GM21423 (cell line): ENCODE results near the gene WDR37.

Experiments used
- ATAC-seq: cut with Tn5 transposase; IDR thresholded peaks from one replicate; pipeline ENCODE4 v1.9.1; 2021; ENCODE audit warnings: mild to moderate bottlenecking, moderate library complexity; ENCODE audit not compliant: unreplicated experiment

Gene WDR37

DNA sequence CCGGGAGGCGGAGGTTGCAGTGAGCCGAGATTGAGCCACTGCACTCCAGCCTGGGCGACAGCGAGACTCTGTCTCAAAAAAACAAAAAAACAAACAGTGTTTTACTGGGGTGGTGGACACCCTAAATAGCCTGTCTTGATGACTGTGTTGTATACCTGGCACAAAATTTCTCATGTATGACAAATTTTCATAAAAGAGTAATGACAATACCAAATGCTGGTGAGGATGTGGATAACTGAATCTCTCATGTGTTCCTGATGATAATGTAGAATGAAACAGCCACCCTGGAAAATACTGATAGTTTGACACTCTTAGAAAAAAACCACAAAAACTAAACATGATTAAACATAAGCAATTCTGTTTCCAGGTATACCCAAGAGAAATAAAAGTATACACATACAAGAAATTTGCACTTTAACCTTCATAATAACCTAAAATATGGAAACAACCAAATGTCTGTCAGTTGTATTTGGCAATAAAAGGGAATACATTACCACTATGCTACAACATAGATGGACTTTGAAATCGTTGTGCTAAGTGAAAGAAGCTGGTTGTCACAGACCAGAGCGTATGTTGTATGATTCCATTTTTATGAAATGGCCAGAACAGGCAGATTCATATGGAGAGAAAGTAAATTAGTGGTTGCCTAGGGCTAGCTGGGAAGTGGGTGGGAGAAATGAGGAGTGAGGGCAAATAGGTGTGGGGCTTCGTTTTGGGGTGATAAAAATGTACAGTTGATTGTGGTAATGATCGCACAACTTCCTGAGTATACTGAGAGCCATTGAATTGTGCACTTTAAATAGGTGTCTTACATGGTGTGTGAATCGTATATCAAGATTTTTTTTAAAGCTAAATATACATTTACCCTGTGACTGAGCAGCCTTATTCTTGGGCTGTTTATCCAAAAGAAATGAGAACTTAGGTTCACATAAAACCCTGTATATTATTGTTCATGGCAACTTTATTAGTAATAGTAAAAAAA lies 12.5 kb downstream of the WDR37 start:
- no peak for ATAC-seq

DNA sequence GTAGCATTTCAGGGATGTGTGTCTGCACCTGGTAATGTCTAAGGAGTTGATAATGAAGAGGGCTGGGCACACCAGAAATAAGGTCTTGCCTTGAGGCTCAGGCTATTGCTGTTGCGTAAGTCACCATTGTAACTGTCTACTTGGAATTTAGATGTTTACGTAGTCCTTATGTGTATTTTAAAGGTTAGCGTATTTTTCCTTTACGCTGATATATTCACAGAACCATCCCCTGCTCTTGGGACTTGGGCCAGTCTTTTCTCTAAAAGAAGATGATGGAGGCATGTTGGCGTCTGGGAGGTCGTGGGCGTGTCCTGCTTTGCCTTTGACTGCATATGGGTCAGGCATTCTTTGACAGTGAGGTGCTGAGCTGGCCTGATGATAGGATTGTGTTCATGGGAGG lies 14.7 kb downstream of the WDR37 start:
- ATAC-seq = no peak

DNA sequence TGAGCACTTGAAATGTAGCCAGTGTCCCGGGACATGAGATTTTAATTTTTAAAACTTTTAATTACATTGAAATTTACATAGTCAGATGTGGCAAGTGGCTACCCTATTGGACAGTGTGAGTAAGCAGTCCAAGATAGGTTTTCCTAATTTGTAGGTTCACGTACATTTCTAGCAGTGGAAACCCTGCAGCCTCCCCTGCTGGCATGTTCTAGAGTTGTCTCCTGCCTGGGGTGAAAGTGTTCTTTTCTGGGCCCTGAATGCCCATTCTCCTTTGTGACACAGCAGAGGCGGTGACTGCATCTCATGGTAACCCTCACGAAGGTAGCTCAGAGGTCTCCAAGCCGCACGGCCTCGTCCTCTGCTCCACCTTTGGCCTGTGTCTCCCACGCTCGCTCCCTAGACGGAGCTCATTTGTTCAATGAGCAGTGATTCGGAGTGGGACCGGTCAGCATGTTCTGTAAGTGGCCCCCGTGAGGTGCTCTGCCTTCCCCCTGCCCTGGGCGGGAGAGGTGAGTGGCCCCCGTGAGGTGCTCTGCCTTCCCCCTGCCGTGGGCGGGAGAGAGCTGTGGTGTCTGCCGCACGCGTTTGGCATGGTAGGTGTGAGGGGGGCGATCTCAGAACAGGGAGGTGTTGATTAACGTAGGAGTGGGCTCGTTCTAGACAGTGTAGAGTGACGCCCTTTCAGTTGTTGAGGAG lies 18.0 kb downstream of the WDR37 start:
- no peak for ATAC-seq

DNA sequence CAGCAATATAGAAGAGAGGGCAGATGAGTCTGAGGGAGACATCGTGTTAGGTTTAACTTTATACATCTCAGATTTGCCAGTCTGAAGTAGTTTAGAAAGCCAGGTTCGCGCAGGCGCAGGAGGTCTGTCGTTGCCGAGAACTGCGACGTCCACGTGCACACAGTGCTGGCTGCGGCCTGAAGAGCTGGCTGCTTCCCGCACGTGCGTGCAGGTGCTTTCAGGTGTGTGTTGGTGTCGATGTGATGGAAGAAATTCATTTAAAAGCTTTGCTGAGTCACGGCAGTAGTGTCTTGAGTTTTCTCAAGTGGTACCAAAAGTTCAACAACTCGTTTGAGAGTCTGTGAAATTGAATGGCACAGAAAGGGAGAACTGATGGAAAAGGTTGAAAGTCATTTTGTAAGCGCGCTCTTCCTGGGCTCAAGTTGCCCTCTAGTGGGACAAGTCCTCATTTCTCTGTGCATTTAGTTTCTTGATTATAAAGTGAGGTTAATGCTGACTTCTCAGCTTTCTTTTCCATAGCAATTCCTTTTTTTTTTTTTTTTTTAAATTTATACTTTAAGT lies 18.6 kb downstream of the WDR37 start:
- no peak for ATAC-seq

DNA sequence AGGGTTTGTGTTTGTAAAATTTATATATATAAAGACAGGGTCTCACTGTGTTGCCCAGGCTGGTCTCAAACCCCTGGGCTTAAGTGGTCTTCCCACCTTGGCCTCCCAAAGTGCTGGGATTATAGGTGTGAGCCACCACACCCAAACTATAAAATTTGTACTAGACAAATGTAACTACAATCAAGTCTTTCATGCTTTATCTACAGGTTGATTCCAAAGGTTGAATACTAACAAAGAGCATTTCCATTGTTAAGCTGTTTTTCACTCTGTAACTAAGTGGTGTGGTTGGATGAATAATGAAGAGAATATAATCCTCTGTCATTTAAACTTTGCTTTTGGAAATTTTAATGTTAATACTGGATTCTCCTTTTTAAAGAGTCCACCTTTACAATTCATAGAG lies 22.5 kb downstream of the WDR37 start:
- no peak for ATAC-seq

DNA sequence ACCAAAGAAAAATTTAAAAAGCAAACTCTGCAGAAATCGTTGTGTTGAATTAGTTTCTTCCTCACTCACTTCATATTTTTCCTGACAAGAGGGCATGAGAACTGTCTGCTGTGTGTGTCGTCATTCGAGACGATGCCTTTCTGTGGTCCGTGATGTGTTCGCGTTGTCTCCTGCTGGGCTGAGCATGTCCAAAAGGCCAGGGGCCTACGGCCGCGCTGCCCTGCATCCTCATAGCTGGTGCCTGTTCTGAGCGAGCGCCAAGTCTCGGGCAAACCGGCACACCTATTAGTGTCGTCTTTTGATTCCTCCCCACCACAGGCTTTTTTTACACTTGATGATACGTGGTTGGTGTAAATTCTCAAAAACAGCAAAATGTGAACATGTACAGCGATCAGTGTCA lies 27.4 kb downstream of the WDR37 start:
- no peak for ATAC-seq

DNA sequence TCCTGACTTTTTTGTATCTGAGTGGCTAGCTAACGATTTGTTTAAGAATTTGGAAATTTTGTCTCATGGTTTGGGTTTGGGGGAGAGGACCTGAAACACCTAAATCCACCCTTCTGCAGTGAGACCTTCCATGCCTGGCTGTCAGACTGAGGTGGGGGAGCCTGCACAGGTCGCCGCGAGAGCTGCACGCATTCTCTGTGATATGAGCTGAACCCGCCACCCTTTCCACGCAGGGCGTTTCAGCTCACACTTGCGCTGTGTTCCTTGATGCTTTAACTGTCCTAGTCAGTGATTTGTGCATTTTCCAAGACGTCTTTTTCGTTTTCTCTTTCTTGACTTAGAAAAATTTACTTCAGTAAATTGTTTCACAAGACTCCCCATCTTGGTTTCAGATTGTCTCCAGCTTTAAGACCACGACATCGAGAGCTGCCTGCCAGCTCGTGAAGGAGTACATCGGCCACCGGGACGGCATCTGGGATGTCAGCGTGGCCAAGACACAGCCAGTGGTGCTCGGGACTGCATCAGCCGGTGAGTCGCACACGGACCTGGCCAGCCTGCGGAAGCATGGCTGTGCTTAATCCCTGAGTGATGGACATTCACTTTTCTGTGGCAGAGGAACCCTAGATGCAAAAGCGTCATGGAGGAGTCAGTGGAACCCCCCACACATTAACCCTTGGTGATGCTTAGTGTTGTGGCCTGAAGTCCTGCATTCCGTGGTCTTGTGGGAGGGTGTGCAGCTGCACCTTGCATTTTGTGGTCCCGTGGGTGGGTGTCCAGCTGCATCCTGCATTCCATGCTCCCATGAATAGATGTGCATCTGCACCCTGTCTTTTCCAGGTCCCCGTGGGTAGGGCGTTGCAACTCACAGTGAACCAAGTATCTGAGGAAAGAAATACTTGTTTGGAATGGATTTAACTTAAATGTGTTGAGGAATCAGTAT lies 28.1 kb downstream of the WDR37 start:
- ATAC-seq = no peak

DNA sequence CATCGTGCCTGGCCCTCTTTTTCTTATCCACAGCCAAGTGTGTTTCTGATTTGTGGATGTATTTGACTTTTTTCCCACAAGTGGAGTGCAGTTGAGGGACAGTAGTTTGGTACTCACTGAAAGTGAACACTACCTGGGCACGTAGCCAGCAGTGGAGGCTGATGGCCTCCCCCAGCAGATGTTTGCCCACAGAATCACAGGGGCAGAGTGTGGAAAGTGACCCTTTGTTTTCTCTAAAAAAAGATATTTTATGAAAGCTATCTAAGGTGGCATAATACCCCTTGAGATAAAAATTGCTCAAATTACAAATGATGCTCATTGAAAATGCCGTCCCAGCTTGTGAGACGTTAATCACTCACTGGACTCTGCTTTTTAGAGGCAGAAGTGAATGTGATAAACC lies 29.1 kb downstream of the WDR37 start:
- no peak for ATAC-seq

DNA sequence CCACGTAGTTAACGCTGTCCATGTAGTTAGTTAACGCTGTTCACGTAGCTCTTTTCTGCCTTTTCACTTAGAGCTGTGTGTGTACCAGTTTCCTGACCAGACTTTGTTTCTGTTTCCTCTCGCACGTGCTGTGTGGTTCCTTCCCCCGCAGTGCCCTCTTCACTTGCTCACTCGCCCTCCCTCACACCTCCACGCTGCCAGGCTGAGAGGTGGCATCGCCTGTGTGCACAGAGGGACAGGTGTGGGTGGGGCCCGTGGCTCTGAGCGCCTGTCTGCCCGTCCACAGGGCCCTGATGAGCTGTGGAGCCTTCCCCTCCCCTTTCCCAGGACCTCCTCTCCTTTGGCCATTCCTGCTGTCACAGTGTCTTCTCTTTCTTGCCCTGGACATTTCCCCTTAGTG lies 30.6 kb downstream of the WDR37 start:
- no peak for ATAC-seq

DNA sequence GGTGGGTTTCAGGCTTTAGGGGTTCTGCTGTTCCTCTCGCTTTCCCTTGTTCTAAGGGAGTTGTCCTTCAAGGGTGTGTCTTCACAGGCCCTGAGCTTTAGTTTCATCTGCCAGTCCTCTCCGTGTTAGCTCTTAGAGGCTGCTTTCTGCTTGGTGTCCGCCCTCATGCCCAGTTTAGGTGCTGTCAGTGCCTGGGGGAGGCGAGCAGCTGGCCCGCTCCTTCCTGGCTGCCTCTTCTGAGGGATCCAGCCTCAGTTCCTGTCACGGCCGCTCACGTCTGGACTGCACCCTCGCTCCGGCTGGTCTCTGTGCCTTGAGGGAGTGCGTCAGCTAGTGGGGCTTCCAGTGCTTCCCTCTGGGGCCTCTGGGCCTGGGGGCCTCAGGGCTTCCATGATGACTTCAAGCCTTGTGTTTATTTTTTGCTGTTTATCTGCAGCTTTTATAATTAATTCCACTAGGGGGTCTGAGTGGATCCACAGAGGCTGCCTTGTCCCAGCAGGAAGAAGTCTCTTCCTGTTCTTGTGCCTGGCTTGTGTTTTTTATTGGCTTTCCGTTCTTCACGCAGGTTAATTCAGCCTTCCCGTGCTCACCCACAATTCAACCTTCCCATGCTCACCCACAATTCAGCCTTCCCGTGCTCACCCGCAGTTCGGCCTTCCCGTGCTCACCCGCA lies 33.0 kb downstream of the WDR37 start:
- ATAC-seq = no peak

DNA sequence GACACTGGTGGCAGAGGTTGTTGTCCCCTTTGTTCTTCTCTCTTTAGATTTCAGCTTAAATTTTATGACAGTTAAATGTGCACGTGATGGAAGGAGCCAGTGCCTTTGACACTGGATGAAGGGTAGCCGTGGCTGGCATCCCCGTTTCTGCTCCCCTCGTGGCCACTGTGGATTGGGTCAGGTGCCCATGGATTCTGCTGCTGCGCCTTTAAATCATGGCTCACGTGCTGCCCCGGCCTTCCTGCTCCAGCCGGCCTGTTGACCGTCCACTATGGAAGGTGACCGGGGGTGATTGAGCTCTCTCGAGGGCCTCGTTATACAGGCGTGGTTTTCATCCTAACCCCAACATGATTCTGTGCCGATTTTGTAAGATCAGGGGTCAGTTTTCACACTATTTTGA lies 34.5 kb downstream of the WDR37 start:
- ATAC-seq = no peak

DNA sequence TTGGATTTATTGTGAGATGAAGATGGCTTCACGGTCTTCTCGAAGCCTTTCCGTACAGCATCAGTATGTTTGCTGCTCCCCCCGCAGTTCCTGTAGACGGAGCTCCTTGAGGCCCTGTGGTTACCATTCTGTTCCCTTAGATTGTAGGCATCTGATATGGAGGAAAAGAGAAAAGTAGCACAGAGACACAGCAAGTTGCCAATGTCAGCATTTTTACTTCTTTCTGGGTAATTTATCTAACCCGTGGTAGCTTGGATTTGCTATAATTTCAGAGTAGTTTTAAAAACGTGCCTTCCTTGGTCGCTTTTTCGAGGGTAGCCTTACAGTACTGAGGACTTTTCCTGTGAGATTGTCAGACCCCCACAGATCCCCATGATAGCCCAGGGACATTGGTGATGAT lies 37.5 kb downstream of the WDR37 start:
- no peak for ATAC-seq

DNA sequence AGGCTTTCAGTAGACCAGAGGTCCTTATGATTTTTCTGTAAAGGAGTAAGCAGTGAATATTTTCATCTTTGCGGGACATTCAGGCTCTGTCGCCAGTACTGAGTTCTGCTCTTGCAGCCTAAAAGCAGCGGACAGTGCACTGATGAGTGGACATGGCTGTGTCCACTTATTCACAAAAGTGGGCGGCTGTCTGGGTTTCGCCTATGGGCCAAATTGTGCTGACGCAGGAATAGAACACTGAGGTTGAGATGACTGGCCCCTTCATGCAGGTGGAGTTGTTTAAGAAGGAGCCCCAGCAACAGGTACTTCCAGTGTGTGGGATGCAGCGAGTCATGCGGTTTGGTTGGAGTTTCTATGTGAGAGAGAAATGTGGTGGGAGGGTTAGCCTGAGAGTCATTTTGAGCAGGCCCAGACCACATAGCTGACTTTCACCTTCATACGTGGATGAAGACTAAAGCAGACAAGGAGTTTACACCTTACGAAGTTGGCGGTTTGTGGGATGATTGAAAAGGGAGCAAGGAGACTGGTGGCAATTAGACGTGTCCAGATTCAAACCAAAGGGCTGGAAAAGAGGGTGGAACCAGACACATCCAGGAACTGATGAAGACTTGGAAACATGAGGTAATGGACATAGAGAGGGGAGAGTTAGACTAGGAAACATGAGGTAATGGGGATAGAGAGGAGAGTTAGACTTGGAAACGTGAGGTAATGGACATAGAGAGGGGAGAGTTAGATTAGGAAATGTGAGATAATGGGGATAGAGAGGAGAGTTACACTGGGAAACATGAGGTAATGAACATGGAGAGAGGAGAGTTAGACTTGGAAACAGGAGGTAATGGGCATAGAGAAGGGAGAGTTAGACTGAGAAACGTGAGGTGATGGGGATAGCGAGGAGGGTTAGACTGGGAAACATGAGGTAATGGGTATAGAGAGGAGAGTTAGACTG lies 38.2 kb downstream of the WDR37 start:
- ATAC-seq = no peak

DNA sequence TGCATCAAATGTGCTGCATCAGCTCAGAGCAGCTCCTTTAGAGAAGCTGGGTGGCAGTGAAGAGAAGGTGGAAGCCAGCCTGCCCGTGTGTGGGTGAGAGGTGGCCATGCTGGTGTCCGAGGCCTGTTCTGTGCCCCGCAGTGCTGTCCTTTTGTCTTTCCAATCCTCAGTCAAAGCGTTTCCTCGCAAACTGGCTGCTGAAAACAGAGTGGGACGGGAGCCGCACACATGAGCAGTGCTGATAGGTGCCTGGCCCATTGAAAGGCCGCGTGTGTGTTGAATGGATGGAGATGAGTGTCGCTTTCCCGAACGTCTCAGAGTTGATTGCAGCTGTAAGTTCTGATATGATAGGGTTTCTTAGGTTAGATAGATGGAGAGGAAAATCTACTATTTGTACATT lies 39.3 kb downstream of the WDR37 start:
- ATAC-seq = no peak

DNA sequence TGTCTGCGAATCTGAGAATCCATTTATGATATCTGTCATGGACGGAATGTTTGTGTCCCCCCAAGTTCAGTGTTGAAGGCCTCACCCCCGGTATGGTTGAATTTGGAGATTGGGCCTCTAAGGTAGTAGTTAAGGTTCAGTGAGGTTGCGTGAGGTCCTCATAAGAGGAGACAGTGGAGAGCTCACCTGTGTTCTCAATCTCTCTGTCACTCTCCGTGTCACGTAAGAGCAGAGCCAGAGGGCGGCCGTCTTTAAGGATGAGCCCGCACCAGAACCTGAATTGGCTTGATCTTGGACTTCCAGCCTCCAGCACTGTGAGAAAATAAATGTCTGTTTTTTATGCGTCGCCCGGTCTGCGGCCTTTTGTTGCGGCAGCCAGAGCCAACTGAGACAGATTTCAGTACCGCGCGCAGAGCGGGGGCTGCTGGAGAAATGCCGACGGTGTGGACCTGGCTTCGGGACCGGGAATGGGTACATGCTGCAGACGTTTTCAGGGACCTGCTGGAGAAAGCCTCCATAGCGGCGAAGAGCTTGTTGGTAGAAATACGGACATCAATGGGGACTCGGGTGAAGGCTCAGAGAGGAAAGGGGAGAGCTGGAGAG lies 40.2 kb downstream of the WDR37 start:
- ATAC-seq = no peak

DNA sequence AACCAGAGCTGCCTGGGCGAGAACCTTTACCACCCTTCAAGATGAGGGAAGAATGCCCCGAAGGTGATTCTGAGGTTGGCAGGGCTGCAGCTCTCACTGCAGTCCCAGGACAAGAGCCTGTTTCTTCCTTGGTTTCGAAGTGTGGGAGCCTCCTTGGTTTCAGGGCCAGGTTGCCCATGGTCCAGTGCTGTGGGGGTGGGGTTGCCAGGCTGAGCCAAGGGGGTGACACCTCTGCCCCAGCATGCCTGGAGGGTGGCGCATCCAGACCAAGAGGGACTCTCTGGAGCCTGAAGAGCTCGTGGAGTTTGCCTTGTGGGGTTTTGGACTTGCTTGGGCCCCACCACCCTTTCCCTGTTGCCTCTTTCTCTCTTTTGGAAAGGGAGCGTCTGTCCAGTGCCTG lies 41.3 kb downstream of the WDR37 start:
- no peak for ATAC-seq

DNA sequence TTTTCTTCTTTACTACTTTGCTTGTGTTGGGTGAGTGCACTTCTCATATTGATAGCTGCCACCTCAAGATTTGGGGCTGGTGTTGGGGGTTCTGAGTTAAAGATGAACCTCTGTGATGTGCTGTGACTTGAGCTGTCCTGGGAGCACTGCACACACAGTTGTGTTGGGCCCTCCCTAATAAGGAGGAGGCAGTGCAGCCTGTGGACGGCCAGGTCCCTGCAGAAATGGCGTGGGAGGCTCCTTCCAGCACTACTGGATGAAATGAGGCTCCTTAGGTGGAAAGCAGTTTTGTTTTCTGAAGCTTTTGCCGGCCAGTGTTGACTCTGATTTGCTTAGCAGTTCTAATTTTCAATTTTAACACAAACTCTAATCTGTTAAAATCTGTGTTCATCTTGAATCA lies 44.0 kb downstream of the WDR37 start:
- ATAC-seq = no peak

DNA sequence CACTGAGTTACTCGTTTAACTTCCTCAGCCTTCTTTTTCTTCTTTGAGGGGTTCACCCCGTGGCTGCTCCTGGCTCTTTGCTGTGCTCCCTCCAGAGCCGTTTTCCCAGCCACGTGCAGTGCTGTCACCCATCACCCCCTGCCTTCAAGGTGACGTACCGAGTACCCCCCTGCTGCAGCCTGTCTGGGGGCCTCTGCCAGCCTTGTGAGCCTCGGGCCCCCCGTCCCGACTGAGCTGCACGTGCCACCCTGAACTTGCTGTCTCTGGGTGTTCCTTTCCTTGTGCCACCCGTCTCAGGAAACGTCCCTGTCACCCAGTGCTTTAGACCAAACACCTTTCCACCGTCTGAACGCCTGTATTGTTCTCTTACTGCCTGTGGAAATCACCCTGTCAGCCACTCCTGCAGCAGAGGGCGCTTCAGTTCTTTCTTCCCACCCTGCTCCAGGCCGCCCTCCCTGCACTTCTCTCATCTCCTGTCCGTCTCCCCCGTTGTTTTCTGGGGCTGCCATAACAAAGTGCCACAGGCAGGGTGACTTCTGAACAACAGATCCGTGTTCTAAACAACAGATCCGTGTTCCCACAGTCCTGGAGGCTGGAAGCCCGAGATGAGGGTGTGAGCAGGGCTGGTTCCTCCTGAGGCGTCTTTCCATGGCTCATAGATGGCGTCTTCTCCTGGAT lies 44.6 kb downstream of the WDR37 start:
- ATAC-seq = no peak
